ENCODE results near the gene PCAT7. TPM values are rescaled to one million over a fixed set of nuclear protein-coding genes. Genes with fewer than 3 reads are reported as not detected.
A peak's percentile ranks its signal among the peaks of the same experiment; 100 is the strongest.
"Not testable (repeated sequence)": the region's sequence is repeated elsewhere in the genome, so short reads cannot be mapped to it uniquely, and the experiment has no call there.

Gene PCAT7
- total and polyA plus RNA-seq, 9 of the 15 experiments (the other 6 are each of a cell fraction or from before 2014, with no cell fraction given): 0.09 to 0.13 TPM; not detected in 7

- TF ChIP-seq MLLT1 (IDR thresholded peaks at IDR 0.05) (peak in 1 of 2 experiments; percentile 57; a peak in 1 of 4 replicates), CEBPB (tag; IDR thresholded peaks at IDR 0.05) (peak; percentile 82), L3MBTL2 (IDR thresholded peaks at IDR 0.05) (peak; percentile 88), FIP1L1 (IDR thresholded peaks at IDR 0.05; ENCODE audit: low read depth, low read length, poor library complexity, severe bottlenecking) (no peak), ZNF263 (CRISPR knock-in tag; IDR thresholded peaks at IDR 0.05; ENCODE audit: borderline replicate concordance) (no peak)
These were observed at the start of gene PCAT7 (continued) for GRCh38 chr9:94554439-94555331.

GRCh38 chr9:94506370-94506769 lies 48.5 kb upstream of the PCAT7 start:
- not testable (repeated sequence) for FAIRE-seq; H3K4me1 ChIP-seq (replicated peaks in 1 of 2; ENCODE audit: control insufficient read depth in 2 of 2, insufficient read depth in 2 of 2, low read length in 2 of 2); H3K79me2 ChIP-seq (ENCODE audit: control insufficient read depth, insufficient read depth, low read length)

More at GRCh38 chr9:94506370-94506769, 48.5 kb upstream of the PCAT7 start:
- H3K9me1 ChIP-seq (ENCODE audit: control insufficient read depth, insufficient read depth, low read length); BruUV-seq (replicated peaks); POLR2A ChIA-PET; H4K20me1 ChIP-seq (replicated peaks; ENCODE audit: control insufficient read depth, insufficient read depth, low read length); DNase-seq (ENCODE audit: extremely low read depth in 1 of 4, low spot score in 3 of 4); H3K4me2 ChIP-seq (ENCODE audit: insufficient read depth, low read length); intact Hi-C loops (cut with micrococcal nuclease); H3K4me3 ChIP-seq; CTCF ChIA-PET (ENCODE audit: low intra/inter-chr PET ratio); H3K9me3 ChIP-seq (replicated peaks; ENCODE audit: control insufficient read depth, insufficient read depth, low read depth, low read length); in situ Hi-C loops (cut with MboI); ATAC-seq; H2AFZ ChIP-seq (ENCODE audit: low read depth, low read length); H3K9ac ChIP-seq (ENCODE audit: insufficient read depth in 1 of 2, low read depth in 2 of 2, low read length in 2 of 2); H3K36me3 ChIP-seq (ENCODE audit: control insufficient read depth, insufficient read depth, low read length); H3K27ac ChIP-seq (ENCODE audit: extremely low read depth, low read depth, low read length): not testable (repeated sequence)
- TF ChIP-seq ZNF146 (CRISPR knock-in tag; IDR thresholded peaks at IDR 0.05; ENCODE audit: unreplicated experiment): peak; percentile 60
- 14% methylated on average over 4 of the region's 4 CpGs for WGBS (ENCODE audit: insufficient coverage, low coverage, missing lambda C conversion rate)
- H3K27me3 ChIP-seq (ENCODE audit: control insufficient read depth in 2 of 2, insufficient read depth in 2 of 2, low read length in 2 of 2): peaks cover 7 to 13% of the 10 kb centered on the region in 2 experiments; a peak in 3 of 5 replicates

All from K562 (cell line).